Activated CD8-positive, alpha-beta memory T cell treated with anti-CD3 and anti-CD28 coated beads, Interleukin-2, amount 50 U/mL, for 1 hour (primary cell): ENCODE data around the gene JAG2.

Experiments
- DNase-seq: peaks from one replicate; pipeline ENCODE4 v3.0.0-alpha.2; 2020; ENCODE audit errors: extremely low read depth

The JAG2 gene

GRCh38 chr14:105165761-105166485 lies 2.7 kb downstream of the JAG2 start:
- DNase-seq = no peak

- no peak for DNase-seq
Measured at GRCh38 chr14:105165134-105165704, 3.4 kb downstream of the JAG2 start.

GRCh38 chr14:105163040-105163742 lies 5.4 kb downstream of the JAG2 start:
- no peak for DNase-seq

GRCh38 chr14:105162669-105162979 lies 6.0 kb downstream of the JAG2 start:
- DNase-seq = no peak

GRCh38 chr14:105161964-105162668 lies 6.5 kb downstream of the JAG2 start:
- DNase-seq = no peak

GRCh38 chr14:105161309-105161708 lies 7.3 kb downstream of the JAG2 start:
- DNase-seq = no peak

GRCh38 chr14:105160776-105161175 lies 7.8 kb downstream of the JAG2 start:
- DNase-seq = no peak

GRCh38 chr14:105159344-105159743 lies 9.2 kb downstream of the JAG2 start:
- no peak for DNase-seq

- no peak for DNase-seq
Measured at GRCh38 chr14:105158794-105159193, 9.8 kb downstream of the JAG2 start.

GRCh38 chr14:105157872-105158271 lies 10.7 kb downstream of the JAG2 start:
- DNase-seq = no peak

- DNase-seq = no peak
Measured at GRCh38 chr14:105156414-105157375, 11.9 kb downstream of the JAG2 start.

- DNase-seq = no peak
Measured at GRCh38 chr14:105155681-105156413, 12.7 kb downstream of the JAG2 start.

GRCh38 chr14:105155071-105155651 lies 13.4 kb downstream of the JAG2 start:
- no peak for DNase-seq

- no peak for DNase-seq
Measured at GRCh38 chr14:105154476-105154871, 14.1 kb downstream of the JAG2 start.

GRCh38 chr14:105153739-105154475 lies 14.7 kb downstream of the JAG2 start:
- DNase-seq = no peak

GRCh38 chr14:105153331-105153731 lies 15.2 kb downstream of the JAG2 start:
- no peak for DNase-seq

GRCh38 chr14:105152794-105153241 lies 15.8 kb downstream of the JAG2 start:
- no peak for DNase-seq

GRCh38 chr14:105151838-105152793 lies 16.5 kb downstream of the JAG2 start:
- DNase-seq = no peak
